GM12872 (cell line): ENCODE results near the gene EHMT1.

ENCODE experiments used
- CTCF ChIP-seq: IDR thresholded peaks from 3 replicates; pipeline ENCODE4 v1.5.1; 2011; ENCODE audit warnings: low read depth, mild to moderate bottlenecking, low read length, moderate library complexity; ENCODE audit not compliant: insufficient read depth

Gene EHMT1

GRCh38 chr9:137645211-137645610 lies 26.4 kb downstream of the EHMT1 start:
- no peak for TF ChIP-seq CTCF

- TF ChIP-seq CTCF: no peak
Measured at GRCh38 chr9:137646341-137646740, 27.5 kb downstream of the EHMT1 start.

- TF ChIP-seq CTCF: no peak
Measured at GRCh38 chr9:137647096-137647714, 28.4 kb downstream of the EHMT1 start.

GRCh38 chr9:137648396-137648795 lies 29.6 kb downstream of the EHMT1 start:
- TF ChIP-seq CTCF: no peak

GRCh38 chr9:137649553-137649952 lies 30.7 kb downstream of the EHMT1 start:
- TF ChIP-seq CTCF: no peak

GRCh38 chr9:137650259-137650658 lies 31.5 kb downstream of the EHMT1 start:
- no peak for TF ChIP-seq CTCF

GRCh38 chr9:137650779-137651178 lies 32.0 kb downstream of the EHMT1 start:
- no peak for TF ChIP-seq CTCF
